Astrocyte (in vitro differentiated cells and primary cell): ENCODE results near the gene RUNX3. TPM values are rescaled to one million over a fixed set of nuclear protein-coding genes. Genes with fewer than 3 reads are reported as not detected.

Source experiments
- DNase-seq: peaks from one replicate; pipeline ENCODE4 v3.0.0-alpha.2; 2010; ENCODE audit warnings: low read depth
- FAIRE-seq: peaks from 2 replicates; lab custom pipeline; 2011; peaks lifted over from hg19 to GRCh38; lab: Jason Lieb, UNC
- H2AFZ ChIP-seq: 2 replicates; pipeline ENCODE4 v1.6.0; 2012; ENCODE audit warnings: low read depth, low read length, inconsistent platforms
- H3K27ac ChIP-seq: 2 replicates; pipeline ENCODE4 v1.5.1; 2011; ENCODE audit warnings: low read depth, low read length, inconsistent platforms
- H3K27me3 ChIP-seq: 2 replicates; pipeline ENCODE4 v1.6.0; 2011; ENCODE audit warnings: low read length, inconsistent platforms; ENCODE audit not compliant: insufficient read depth
- H3K36me3 ChIP-seq: 2 replicates; pipeline ENCODE4 v1.5.1; 2011; ENCODE audit warnings: low read length, inconsistent platforms; ENCODE audit not compliant: insufficient read depth
- H3K4me1 ChIP-seq: 2 replicates; pipeline ENCODE4 v1.5.1; 2011; ENCODE audit warnings: low read length, inconsistent platforms; ENCODE audit not compliant: insufficient read depth
- H3K4me2 ChIP-seq: 2 replicates; pipeline ENCODE4 v1.6.0; 2012; ENCODE audit warnings: low read length, inconsistent platforms
- H3K4me3 ChIP-seq: 2 replicates; pipeline ENCODE4 v1.5.1; 2011; ENCODE audit warnings: low read depth, mild to moderate bottlenecking, low read length, inconsistent platforms; ENCODE audit not compliant: insufficient read depth
- H3K79me2 ChIP-seq: 2 replicates; pipeline ENCODE4 v1.6.0; 2012; ENCODE audit warnings: mild to moderate bottlenecking, low read length, inconsistent platforms; ENCODE audit not compliant: insufficient read depth
- H3K9ac ChIP-seq: 2 replicates; pipeline ENCODE4 v1.6.0; 2012; ENCODE audit warnings: mild to moderate bottlenecking, low read length, inconsistent platforms
- H3K9me3 ChIP-seq: 2 replicates; pipeline ENCODE4 v1.5.1; 2012; ENCODE audit warnings: low read depth, mild to moderate bottlenecking, low read length, inconsistent platforms; ENCODE audit not compliant: insufficient read depth
- H4K20me1 ChIP-seq: 2 replicates; pipeline ENCODE4 v1.6.0; 2012; ENCODE audit warnings: low read length, inconsistent platforms; ENCODE audit not compliant: insufficient read depth
- H3K27ac Mint-ChIP-seq: one replicate; pipeline ENCODE4 v1.8.0; 2021; ENCODE audit warnings: mild to moderate bottlenecking, mixed read lengths; ENCODE audit not compliant: unreplicated experiment
- H3K27me3 Mint-ChIP-seq: one replicate; pipeline ENCODE4 v1.8.0; 2021; ENCODE audit warnings: low read depth, mixed read lengths; ENCODE audit not compliant: unreplicated experiment
- H3K36me3 Mint-ChIP-seq: one replicate; pipeline ENCODE4 v1.8.0; 2021; ENCODE audit warnings: low read depth, mixed read lengths; ENCODE audit not compliant: unreplicated experiment
- H3K4me1 Mint-ChIP-seq: one replicate; pipeline ENCODE4 v1.8.0; 2021; ENCODE audit warnings: low read depth, mixed read lengths; ENCODE audit not compliant: unreplicated experiment
- H3K4me3 Mint-ChIP-seq: one replicate; pipeline ENCODE4 v1.8.0; 2021; ENCODE audit warnings: mild to moderate bottlenecking, moderate library complexity, mixed read lengths; ENCODE audit not compliant: unreplicated experiment
- H3K9me3 Mint-ChIP-seq: one replicate; pipeline ENCODE4 v1.8.0; 2021; ENCODE audit warnings: mild to moderate bottlenecking, mixed read lengths; ENCODE audit not compliant: unreplicated experiment
- EZH2 ChIP-seq: IDR thresholded peaks from 2 replicates; pipeline ENCODE4 v1.6.1; 2012; ENCODE audit warnings: mild to moderate bottlenecking, low read length, inconsistent platforms; ENCODE audit not compliant: insufficient read depth
- total RNA-seq: library from RNA; stranded (reverse); gene quantifications from 2 replicates; pipeline ENCODE4 v1.2.1, GENCODE V29; 2021
- TF ChIP-seq, protein P1 (sequence below): IDR thresholded peaks from 2 replicates; pipeline ENCODE4 v1.5.1; 2011; ENCODE audit warnings: low read depth, mild to moderate bottlenecking, inconsistent platforms, low read length, moderate library complexity; ENCODE audit not compliant: insufficient read depth

The RUNX3 gene
- total RNA-seq, 1 donor from 2014 or later: 2.5 TPM

DNA sequence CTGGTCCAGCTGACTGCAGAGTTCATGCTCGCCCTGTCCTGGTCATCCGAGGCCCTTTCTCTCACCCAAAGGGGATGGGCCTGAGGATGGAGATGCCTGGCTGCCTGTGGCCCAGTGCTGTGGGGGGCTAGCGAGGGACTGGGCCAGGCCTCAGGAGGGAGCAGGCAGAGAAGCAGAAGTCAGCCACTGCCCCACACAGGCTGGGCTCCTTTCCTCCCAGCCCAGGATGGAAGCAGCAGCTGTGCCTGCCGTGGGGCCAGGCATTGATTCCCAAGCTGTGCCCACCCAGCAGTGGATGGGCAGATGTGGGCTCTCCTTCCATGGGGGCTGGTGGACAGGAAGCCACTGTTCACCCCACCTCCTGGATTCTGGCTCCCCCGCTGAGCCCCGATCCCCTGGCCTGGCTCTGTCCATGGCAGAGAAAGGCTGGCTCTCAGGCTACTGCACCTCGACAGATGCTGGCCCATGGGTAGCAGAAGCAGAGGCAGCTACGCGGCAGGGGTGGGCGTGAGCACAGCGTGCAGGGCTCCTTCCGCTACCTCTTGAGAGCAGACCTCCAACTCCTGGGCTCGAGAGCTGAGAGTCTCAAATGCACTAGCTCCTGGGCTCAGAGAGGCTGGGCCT is 24.6 kb downstream of the RUNX3 start:
- no peaks in the 10 kb centered on the region for H3K4me1 Mint-ChIP-seq
- no peak overlapping the region for H3K27ac ChIP-seq
- FAIRE-seq: no peak
- no peak overlapping the region for H3K4me3 ChIP-seq
- H3K4me1 ChIP-seq: no peaks in the 10 kb centered on the region
- H3K79me2 ChIP-seq: no peaks in the 10 kb centered on the region
- H3K4me3 Mint-ChIP-seq: no peak overlapping the region
- H3K9me3 ChIP-seq: no peaks in the 10 kb centered on the region
- no peak overlapping the region for H3K27ac Mint-ChIP-seq
- H3K27me3 Mint-ChIP-seq: peaks cover 13% of the 10 kb centered on the region
- H3K9me3 Mint-ChIP-seq: peaks cover 6% of the 10 kb centered on the region
- H2AFZ ChIP-seq: no peak overlapping the region
- no peak overlapping the region for H3K9ac ChIP-seq
- peaks cover 5% of the 10 kb centered on the region for H3K27me3 ChIP-seq
- no peak for DNase-seq
- no peak overlapping the region for H3K4me2 ChIP-seq
- H4K20me1 ChIP-seq: no peaks in the 10 kb centered on the region
- H3K36me3 Mint-ChIP-seq: peaks cover 2% of the 10 kb centered on the region
- no peaks in the 10 kb centered on the region for H3K36me3 ChIP-seq
- no peak for TF ChIP-seq EZH2
- TF ChIP-seq, protein P1, sequence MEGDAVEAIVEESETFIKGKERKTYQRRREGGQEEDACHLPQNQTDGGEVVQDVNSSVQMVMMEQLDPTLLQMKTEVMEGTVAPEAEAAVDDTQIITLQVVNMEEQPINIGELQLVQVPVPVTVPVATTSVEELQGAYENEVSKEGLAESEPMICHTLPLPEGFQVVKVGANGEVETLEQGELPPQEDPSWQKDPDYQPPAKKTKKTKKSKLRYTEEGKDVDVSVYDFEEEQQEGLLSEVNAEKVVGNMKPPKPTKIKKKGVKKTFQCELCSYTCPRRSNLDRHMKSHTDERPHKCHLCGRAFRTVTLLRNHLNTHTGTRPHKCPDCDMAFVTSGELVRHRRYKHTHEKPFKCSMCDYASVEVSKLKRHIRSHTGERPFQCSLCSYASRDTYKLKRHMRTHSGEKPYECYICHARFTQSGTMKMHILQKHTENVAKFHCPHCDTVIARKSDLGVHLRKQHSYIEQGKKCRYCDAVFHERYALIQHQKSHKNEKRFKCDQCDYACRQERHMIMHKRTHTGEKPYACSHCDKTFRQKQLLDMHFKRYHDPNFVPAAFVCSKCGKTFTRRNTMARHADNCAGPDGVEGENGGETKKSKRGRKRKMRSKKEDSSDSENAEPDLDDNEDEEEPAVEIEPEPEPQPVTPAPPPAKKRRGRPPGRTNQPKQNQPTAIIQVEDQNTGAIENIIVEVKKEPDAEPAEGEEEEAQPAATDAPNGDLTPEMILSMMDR: no peak

DNA sequence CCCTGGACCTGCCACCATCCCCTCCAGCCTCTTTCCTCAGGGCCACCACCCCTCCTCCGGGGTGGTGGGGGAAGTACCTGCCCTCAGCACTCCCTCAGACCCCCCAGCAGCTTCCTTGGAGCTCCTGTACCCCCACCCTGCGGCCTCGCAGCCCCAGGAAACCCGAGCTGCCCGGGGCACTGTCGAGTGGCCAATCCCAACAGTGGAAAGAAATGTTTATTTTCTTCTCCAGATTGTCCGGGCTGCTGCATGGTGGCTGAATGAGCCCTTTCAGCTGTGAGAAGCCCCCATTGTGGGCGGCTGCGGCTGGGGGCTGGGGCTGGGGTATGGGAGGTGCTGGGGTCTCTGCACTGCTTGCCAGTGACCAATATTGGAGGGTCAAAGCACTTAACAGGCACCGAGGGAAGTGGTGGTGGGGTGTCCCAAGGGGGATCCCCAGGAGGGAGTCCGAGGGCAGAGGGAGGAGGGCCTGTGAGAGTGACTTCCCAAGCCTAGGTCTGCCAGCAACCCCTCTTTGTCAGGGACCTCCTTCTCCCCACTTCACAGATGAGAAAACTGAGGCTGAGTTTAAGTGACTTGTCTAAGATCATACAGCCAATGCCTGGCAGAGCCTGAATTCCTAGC is 25.2 kb downstream of the RUNX3 start:
- H3K4me3 ChIP-seq: no peak overlapping the region
- H3K27ac ChIP-seq: no peak overlapping the region
- H3K4me2 ChIP-seq: no peak overlapping the region
- H3K79me2 ChIP-seq: no peaks in the 10 kb centered on the region
- no peaks in the 10 kb centered on the region for H3K4me1 Mint-ChIP-seq
- H3K4me1 ChIP-seq: no peaks in the 10 kb centered on the region
- peaks cover 2% of the 10 kb centered on the region for H3K36me3 Mint-ChIP-seq
- no peaks in the 10 kb centered on the region for H4K20me1 ChIP-seq
- H2AFZ ChIP-seq: no peak overlapping the region
- DNase-seq (no peak), FAIRE-seq (no peak)
- H3K4me3 Mint-ChIP-seq: no peak overlapping the region
- H3K9ac ChIP-seq: no peak overlapping the region
- H3K27me3 ChIP-seq: peaks cover 8% of the 10 kb centered on the region
- no peaks in the 10 kb centered on the region for H3K36me3 ChIP-seq
- TF ChIP-seq, protein P1: no peak
- TF ChIP-seq EZH2: no peak
- H3K9me3 ChIP-seq: no peaks in the 10 kb centered on the region
- H3K27ac Mint-ChIP-seq: no peak overlapping the region
- H3K9me3 Mint-ChIP-seq: peaks cover 6% of the 10 kb centered on the region
- H3K27me3 Mint-ChIP-seq: peaks cover 18% of the 10 kb centered on the region
